Eye (tissue), 1 donor: Measurements from ENCODE around the gene ANKRD11.

ENCODE experiments used
- DNase-seq: peaks from one replicate; pipeline ENCODE4 v3.0.0-alpha.2; 2015

ANKRD11 gene

GRCh38 chr16:89323120-89323960 lies 167.0 kb downstream of the ANKRD11 start:
- no peak for DNase-seq

- peak; percentile 84 for DNase-seq
Observed at GRCh38 chr16:89322321-89323119, 167.8 kb downstream of the ANKRD11 start.

GRCh38 chr16:89320782-89321501 lies 169.4 kb downstream of the ANKRD11 start:
- DNase-seq: peak; percentile 84

GRCh38 chr16:89319886-89320781 lies 170.2 kb downstream of the ANKRD11 start:
- no peak for DNase-seq

- DNase-seq: no peak
Observed at GRCh38 chr16:89319631-89319885, 170.8 kb downstream of the ANKRD11 start.

GRCh38 chr16:89318871-89319630 lies 171.3 kb downstream of the ANKRD11 start:
- DNase-seq: no peak

GRCh38 chr16:89318430-89318758 lies 172.0 kb downstream of the ANKRD11 start:
- DNase-seq: no peak

GRCh38 chr16:89317729-89318429 lies 172.5 kb downstream of the ANKRD11 start:
- no peak for DNase-seq

GRCh38 chr16:89317101-89317671 lies 173.2 kb downstream of the ANKRD11 start:
- DNase-seq: no peak

GRCh38 chr16:89316701-89317100 lies 173.7 kb downstream of the ANKRD11 start:
- DNase-seq: no peak

GRCh38 chr16:89315791-89316581 lies 174.4 kb downstream of the ANKRD11 start:
- DNase-seq: no peak

- DNase-seq: no peak
Observed at GRCh38 chr16:89315271-89315670, 175.1 kb downstream of the ANKRD11 start.

GRCh38 chr16:89314854-89315253 lies 175.5 kb downstream of the ANKRD11 start:
- no peak for DNase-seq

GRCh38 chr16:89314357-89314756 lies 176.0 kb downstream of the ANKRD11 start:
- no peak for DNase-seq

GRCh38 chr16:89313583-89313982 lies 176.8 kb downstream of the ANKRD11 start:
- no peak for DNase-seq

- no peak for DNase-seq
Observed at GRCh38 chr16:89312598-89313299, 177.6 kb downstream of the ANKRD11 start.

- DNase-seq: no peak
Observed at GRCh38 chr16:89312194-89312593, 178.2 kb downstream of the ANKRD11 start.

GRCh38 chr16:89311636-89312035 lies 178.7 kb downstream of the ANKRD11 start:
- no peak for DNase-seq

- no peak for DNase-seq
Observed at GRCh38 chr16:89309438-89310122, 180.8 kb downstream of the ANKRD11 start.
